ENCODE data around the gene PARS2. TPM values are rescaled to one million over a fixed set of nuclear protein-coding genes. Genes with fewer than 3 reads are reported as not detected.

Gene PARS2
- total and polyA plus RNA-seq, 2 of the 4 experiments (the other 2 are of a cell fraction), result 3.4 to 6.3 TPM

DNA sequence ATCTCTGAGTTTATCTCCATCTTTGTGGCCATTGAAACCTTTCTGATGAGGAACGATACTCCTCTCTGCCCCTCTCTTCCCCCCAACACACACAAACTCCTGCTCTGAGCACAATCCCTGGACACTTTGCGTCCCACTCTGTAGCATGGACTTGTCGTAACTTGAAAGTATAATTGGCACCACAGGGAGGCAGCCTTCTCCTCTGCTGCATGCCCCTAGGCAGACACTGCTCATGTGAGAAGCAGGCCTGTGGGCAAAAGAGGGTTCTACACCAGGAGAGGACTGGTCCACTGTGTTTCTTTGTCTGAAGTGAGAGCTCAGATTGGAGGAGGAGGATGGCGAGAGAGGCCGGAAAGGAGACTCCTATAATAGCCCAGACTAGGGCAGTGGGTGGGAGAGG lies 3.8 kb upstream of the PARS2 start:
- H3K14ac ChIP-seq (replicated peaks; ENCODE audit: low read depth, low read length), result no peak overlapping the region
- no peak overlapping the region for H2AK5ac ChIP-seq (ENCODE audit: low read depth, low read length)
- H3K4me3 ChIP-seq (ENCODE audit: insufficient read depth, low read depth, low read length), result no peak overlapping the region
- no peak overlapping the region for H4K5ac ChIP-seq (ENCODE audit: low read depth, low read length)
- no CpG with 5 or more reads among the region's 5 CpGs for WGBS, 2 experiments (ENCODE audit: extremely low coverage in 2 of 2, insufficient read length in 1 of 2)
- no peak overlapping the region for H3K9ac ChIP-seq (ENCODE audit: low read depth, low read length)
- BruUV-seq (replicated peaks), result no TSS peak
- dilution Hi-C loops (cut with HindIII; ENCODE audit: low sequenced_read_pairs, unreplicated experiment) (no loop called here), intact Hi-C loops (cut with micrococcal nuclease) (no loop called here), in situ Hi-C loops (cut with MboI; ENCODE audit: low sequenced_read_pairs) (no loop called here)
- peaks cover 10 to 12% of the 10 kb centered on the region in 2 experiments; a peak in 3 of 4 replicates for H3K79me1 ChIP-seq (ENCODE audit: low read depth in 1 of 2, low read length in 2 of 2)
- no peaks in the 10 kb centered on the region for H3K9me3 ChIP-seq (ENCODE audit: control insufficient read depth, insufficient read depth, low read length)
- H3K18ac ChIP-seq (ENCODE audit: low read depth, low read length), result no peak overlapping the region
- H2BK20ac ChIP-seq (ENCODE audit: low read depth, low read length), result no peak overlapping the region
- no peak overlapping the region for H4K8ac ChIP-seq (ENCODE audit: low read depth in 2 of 2, low read length in 2 of 2)
- no peak overlapping the region for H3K27ac ChIP-seq (ENCODE audit: insufficient read depth, low read length)
- ChIA-PET POLR2A (ENCODE audit: unreplicated experiment) (no interaction called here), CTCF (no interaction called here)
- TF ChIP-seq FOS (IDR thresholded peaks at IDR 0.05; ENCODE audit: low read depth, low read length) (no peak), MAFK (IDR thresholded peaks at IDR 0.05; ENCODE audit: low read depth, low read length) (no peak), CHD1 (IDR thresholded peaks at IDR 0.05; ENCODE audit: low read depth, low read length) (no peak), SMC3 (IDR thresholded peaks at IDR 0.05; ENCODE audit: low read depth, low read length) (no peak), NFE2L2 (IDR thresholded peaks at IDR 0.05; ENCODE audit: low read depth, low read length) (no peak), RFX5 (IDR thresholded peaks at IDR 0.05; ENCODE audit: low read depth, low read length) (no peak), CEBPB (IDR thresholded peaks at IDR 0.05; ENCODE audit: low read depth, low read length) (no peak), MXI1 (IDR thresholded peaks at IDR 0.05; ENCODE audit: borderline replicate concordance, low read depth, low read length) (no peak), POLR2A (IDR thresholded peaks at IDR 0.05; ENCODE audit: low read depth, low read length) (no peak), BHLHE40 (IDR thresholded peaks at IDR 0.05; ENCODE audit: low read depth, low read length) (no peak), RCOR1 (IDR thresholded peaks at IDR 0.05; ENCODE audit: insufficient replicate concordance, low read length) (no peak), RAD21 (IDR thresholded peaks at IDR 0.05; ENCODE audit: low read length) (no peak)
- TF ChIP-seq, protein P1, sequence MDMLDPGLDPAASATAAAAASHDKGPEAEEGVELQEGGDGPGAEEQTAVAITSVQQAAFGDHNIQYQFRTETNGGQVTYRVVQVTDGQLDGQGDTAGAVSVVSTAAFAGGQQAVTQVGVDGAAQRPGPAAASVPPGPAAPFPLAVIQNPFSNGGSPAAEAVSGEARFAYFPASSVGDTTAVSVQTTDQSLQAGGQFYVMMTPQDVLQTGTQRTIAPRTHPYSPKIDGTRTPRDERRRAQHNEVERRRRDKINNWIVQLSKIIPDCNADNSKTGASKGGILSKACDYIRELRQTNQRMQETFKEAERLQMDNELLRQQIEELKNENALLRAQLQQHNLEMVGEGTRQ (IDR thresholded peaks at IDR 0.05; ENCODE audit: low read depth, low read length), result no peak
- no peak overlapping the region for H3K56ac ChIP-seq (ENCODE audit: extremely low read depth, insufficient read depth, low read length)
- H2BK5ac ChIP-seq (ENCODE audit: low read depth, low read length, poor library complexity, severe bottlenecking), result no peak overlapping the region
- no peaks in the 10 kb centered on the region for H4K20me1 ChIP-seq (ENCODE audit: insufficient read depth, low read length)
- no peak overlapping the region for H3K4me2 ChIP-seq (ENCODE audit: low read depth, low read length)
- DNase-seq (peak; percentile 13), ATAC-seq (ENCODE audit: low read depth) (no peak)
- H3K4me1 ChIP-seq (ENCODE audit: control insufficient read depth, insufficient read depth, low read length), result no peaks in the 10 kb centered on the region
- H3K9me1 ChIP-seq (ENCODE audit: insufficient read depth, low read length), result no peaks in the 10 kb centered on the region
- no peak overlapping the region for H2BK120ac ChIP-seq (ENCODE audit: low read depth, low read length)
- no peak overlapping the region for H2AK9ac ChIP-seq (replicated peaks; ENCODE audit: low read depth, low read length, poor library complexity)
- H4K91ac ChIP-seq (ENCODE audit: insufficient read depth, low read depth, low read length), result no peak overlapping the region
- H3K23ac ChIP-seq (ENCODE audit: low read depth, low read length), result no peak overlapping the region
- H3K4ac ChIP-seq (ENCODE audit: low read depth, low read length), result no peak overlapping the region
- H3K36me3 ChIP-seq (ENCODE audit: control insufficient read depth, insufficient read depth, low read length), result no peaks in the 10 kb centered on the region
- peaks cover 4% of the 10 kb centered on the region; the same call in 1 of the 2 replicates for H3K27me3 ChIP-seq (ENCODE audit: control insufficient read depth, insufficient read depth, low read length)
- H2AFZ ChIP-seq (replicated peaks; ENCODE audit: low read length, poor library complexity), result no peak overlapping the region
- H2BK15ac ChIP-seq (ENCODE audit: low read depth, low read length), result no peak overlapping the region
